Rectal smooth muscle tissue (tissue), 1 donor: Measurements from ENCODE around the gene OR10K2.
"Not testable (repeated sequence)": the region's sequence is repeated elsewhere in the genome, so short reads cannot be mapped to it uniquely, and the experiment has no call there.

Experiments used
- H3K27ac ChIP-seq: one replicate; pipeline ENCODE4 v1.7.0; 2013; ENCODE audit warnings: low read depth, low read length, inconsistent platforms
- H3K27me3 ChIP-seq: one replicate; pipeline ENCODE4 v1.7.0; 2013; ENCODE audit warnings: low read length; ENCODE audit not compliant: control insufficient read depth, insufficient read depth
- H3K36me3 ChIP-seq: one replicate; pipeline ENCODE4 v1.7.0; 2013; ENCODE audit warnings: low read length; ENCODE audit not compliant: control insufficient read depth, insufficient read depth
- H3K4me1 ChIP-seq: one replicate; pipeline ENCODE4 v1.7.0; 2013; ENCODE audit warnings: low read length; ENCODE audit not compliant: control insufficient read depth, insufficient read depth
- H3K4me3 ChIP-seq: one replicate; pipeline ENCODE4 v1.7.0; 2013; ENCODE audit warnings: low read length
- H3K9ac ChIP-seq: one replicate; pipeline ENCODE4 v1.7.0; 2013; ENCODE audit warnings: low read length

The OR10K2 gene

GRCh38 chr1:158426137-158426536 lies at the start of gene OR10K2:
TSS of gene OR10K2 (minus strand) at chr1:158426237. CDS start at chr1:158420866, 5,371 bp downstream.
- Histone ChIP-seq H3K4me1 (no peaks in the 10 kb centered on the region), H3K27ac (no peak within 1 kb of the TSS), H3K36me3 (no peaks in the 10 kb centered on the region), H3K4me3 (no peak within 1 kb of the TSS), H3K9ac (no peak within 1 kb of the TSS), H3K27me3 (no peaks in the 10 kb centered on the region)

DNA sequence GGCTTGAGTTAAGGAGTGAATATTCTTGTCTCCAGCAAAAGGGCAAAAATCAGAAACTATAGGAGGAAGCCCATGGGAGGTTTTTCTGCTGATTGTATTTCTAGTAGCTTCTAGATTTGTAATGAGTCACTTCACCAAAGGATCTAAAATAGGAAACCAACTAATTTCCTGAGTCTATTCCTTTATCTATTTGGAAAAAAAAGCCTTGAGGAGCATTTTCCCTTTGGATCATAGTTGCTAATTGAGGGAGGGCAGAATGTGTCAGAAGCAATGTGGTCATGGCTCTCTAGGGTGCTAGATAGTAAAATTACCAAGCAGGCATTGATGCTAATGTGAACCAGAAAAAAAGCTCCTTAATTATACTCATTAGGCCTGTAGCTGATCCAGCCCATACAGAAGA lies 45.9 kb upstream of the OR10K2 start, which contains the start of gene OR10R2:
TSS of gene OR10R2 (plus strand) at position 301 of the 400 bp plus-strand sequence. CDS start 106 bp downstream, outside the sequence.
- Histone ChIP-seq H3K4me3 (no peak within 1 kb of the TSS), H3K27me3 (no peaks in the 10 kb centered on the region), H3K9ac (no peak within 1 kb of the TSS), H3K27ac (no peak within 1 kb of the TSS), H3K36me3 (no peaks in the 10 kb centered on the region), H3K4me1 (no peaks in the 10 kb centered on the region)

- Histone ChIP-seq H3K9ac (no peak within 1 kb of the TSS), H3K4me1 (no peaks in the 10 kb centered on the region), H3K27me3 (no peaks in the 10 kb centered on the region), H3K36me3 (no peaks in the 10 kb centered on the region), H3K4me3 (no peak within 1 kb of the TSS), H3K27ac (no peak within 1 kb of the TSS)
Measured at GRCh38 chr1:158461534-158461933, 35.5 kb upstream of the OR10K2 start, which contains the start of gene OR10K1. TSS of gene OR10K1 (plus strand) at chr1:158461834. CDS start at chr1:158465562, 3,728 bp downstream.

DNA sequence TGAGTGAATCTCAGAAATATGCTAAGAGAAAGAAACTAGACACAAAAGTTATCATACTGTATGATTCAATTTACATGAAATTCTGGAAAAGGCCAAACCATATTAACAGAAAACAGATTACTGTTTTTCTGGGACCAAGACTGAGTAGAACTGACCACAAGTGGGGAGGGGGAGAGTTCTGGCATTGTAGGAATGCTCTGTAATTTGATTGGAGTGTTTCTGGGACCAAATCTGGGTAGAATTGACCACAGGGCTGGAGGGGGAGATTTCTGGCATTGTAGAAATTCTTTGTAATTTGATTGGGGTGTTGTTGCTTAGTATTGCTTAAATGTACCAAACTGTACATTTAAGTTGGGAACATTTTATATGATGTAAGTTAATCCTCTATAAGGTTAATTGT lies 32.2 kb upstream of the OR10K2 start:
- H3K36me3 ChIP-seq: no peaks in the 10 kb centered on the region
- no peak overlapping the region for H3K4me3 ChIP-seq
- H3K4me1 ChIP-seq: no peaks in the 10 kb centered on the region
- no peak overlapping the region for H3K9ac ChIP-seq
- no peak overlapping the region for H3K27ac ChIP-seq
- H3K27me3 ChIP-seq: no peaks in the 10 kb centered on the region

DNA sequence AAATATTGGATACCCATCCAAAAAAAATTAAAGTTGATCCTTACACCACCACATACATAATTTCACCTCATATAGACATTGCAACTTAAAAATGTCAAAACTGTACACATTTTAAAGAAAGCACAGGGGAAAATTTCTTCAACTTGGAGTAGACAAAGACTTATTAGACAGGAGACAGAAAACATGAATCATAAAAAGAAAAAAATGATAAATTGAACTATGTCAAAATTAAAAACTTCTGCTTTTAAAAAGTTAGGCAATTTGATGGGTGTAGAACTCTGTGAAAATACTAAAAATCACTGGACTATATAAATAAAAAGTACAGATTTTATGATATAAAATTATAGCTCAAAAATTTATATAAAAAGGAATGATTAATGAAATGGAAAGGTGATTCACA lies 31.2 kb upstream of the OR10K2 start:
- Histone ChIP-seq H3K4me3 (no peak overlapping the region), H3K27me3 (no peaks in the 10 kb centered on the region), H3K4me1 (no peaks in the 10 kb centered on the region), H3K27ac (no peak overlapping the region), H3K9ac (no peak overlapping the region), H3K36me3 (no peaks in the 10 kb centered on the region)

DNA sequence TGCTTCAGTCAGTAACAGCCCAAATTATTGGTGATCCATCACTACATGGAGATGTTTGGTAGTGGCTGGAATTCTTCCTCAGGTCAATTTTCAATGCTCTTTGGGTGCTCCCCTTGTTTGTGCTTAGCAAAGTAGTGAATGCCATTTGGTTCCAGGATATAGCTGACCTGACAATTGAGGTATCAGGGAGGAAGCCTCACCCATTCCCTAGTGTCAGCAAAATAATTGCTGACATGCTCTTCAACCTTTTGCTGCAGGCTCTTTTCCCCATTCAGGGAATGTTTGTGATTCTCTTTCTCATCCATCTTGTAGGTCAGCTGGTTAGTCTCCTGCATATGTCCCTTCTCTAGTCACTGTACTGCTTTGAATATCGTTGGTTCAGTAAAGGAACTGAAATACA lies 28.5 kb upstream of the OR10K2 start:
- Histone ChIP-seq H3K4me3 (no peak overlapping the region), H3K36me3 (no peaks in the 10 kb centered on the region), H3K4me1 (no peaks in the 10 kb centered on the region), H3K27me3 (no peaks in the 10 kb centered on the region), H3K27ac (no peak overlapping the region), H3K9ac (no peak overlapping the region)

DNA sequence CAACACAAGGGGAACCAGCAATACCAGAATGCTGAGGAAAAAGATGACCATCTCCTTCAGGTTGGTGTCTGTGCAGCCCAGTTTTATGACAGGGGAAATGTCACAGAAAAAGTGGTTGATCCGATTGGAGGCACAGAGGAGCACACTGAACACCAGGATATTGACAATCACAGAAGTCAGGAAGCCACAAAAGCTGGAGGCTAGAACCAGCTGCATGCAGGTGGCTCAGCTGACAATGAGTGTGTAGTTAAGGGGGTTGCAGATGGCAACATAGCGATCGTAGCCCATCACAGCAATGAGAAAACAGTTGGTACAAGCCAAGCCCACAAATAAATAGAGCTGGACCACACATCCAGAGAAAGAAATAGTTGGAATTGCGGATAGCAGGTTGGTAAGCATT lies 19.3 kb upstream of the OR10K2 start:
- H3K36me3 ChIP-seq: no peaks in the 10 kb centered on the region
- no peak overlapping the region for H3K4me3 ChIP-seq
- H3K27me3 ChIP-seq: no peaks in the 10 kb centered on the region
- no peaks in the 10 kb centered on the region for H3K4me1 ChIP-seq
- no peak overlapping the region for H3K27ac ChIP-seq
- no peak overlapping the region for H3K9ac ChIP-seq

DNA sequence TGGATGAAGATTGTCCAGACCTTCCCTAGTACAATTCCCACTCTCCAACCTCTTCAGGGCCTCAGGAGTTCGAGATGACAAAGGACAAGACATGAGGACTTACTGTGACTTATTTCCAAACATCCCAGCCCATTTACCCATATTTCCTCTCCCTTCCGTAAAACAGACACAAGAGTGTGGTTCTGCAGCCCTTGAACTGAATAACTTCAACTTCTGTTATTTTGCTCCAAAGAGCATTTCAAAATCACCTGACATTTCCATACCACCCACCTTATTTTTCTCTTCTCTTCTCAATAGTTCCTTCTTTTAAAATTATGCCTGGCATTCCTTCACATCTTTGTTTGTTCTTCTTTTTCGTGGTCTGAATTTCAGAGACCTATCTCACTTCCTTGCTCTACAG lies 8.7 kb upstream of the OR10K2 start:
- Histone ChIP-seq H3K27ac (no peak overlapping the region), H3K9ac (no peak overlapping the region), H3K4me1 (no peaks in the 10 kb centered on the region), H3K4me3 (no peak overlapping the region), H3K27me3 (no peaks in the 10 kb centered on the region), H3K36me3 (no peaks in the 10 kb centered on the region)

GRCh38 chr1:158430163-158430562 lies 4.1 kb upstream of the OR10K2 start:
- not testable (repeated sequence) for H3K4me3 ChIP-seq, H3K27ac ChIP-seq, H3K9ac ChIP-seq, H3K4me1 ChIP-seq, H3K36me3 ChIP-seq, H3K27me3 ChIP-seq

- H3K27me3 ChIP-seq: no peaks in the 10 kb centered on the region
- no peak overlapping the region for H3K4me3 ChIP-seq
- no peaks in the 10 kb centered on the region for H3K36me3 ChIP-seq
- H3K9ac ChIP-seq: no peak overlapping the region
- H3K27ac ChIP-seq: no peak overlapping the region
- H3K4me1 ChIP-seq: no peaks in the 10 kb centered on the region
Measured at GRCh38 chr1:158425027-158425426, 1.0 kb downstream of the OR10K2 start.

- Histone ChIP-seq H3K27ac (no peak overlapping the region), H3K36me3 (no peaks in the 10 kb centered on the region), H3K27me3 (no peaks in the 10 kb centered on the region), H3K4me3 (no peak overlapping the region), H3K9ac (no peak overlapping the region), H3K4me1 (no peaks in the 10 kb centered on the region)
Measured at GRCh38 chr1:158422212-158422611, 3.8 kb downstream of the OR10K2 start.

GRCh38 chr1:158417586-158417985 lies 8.5 kb downstream of the OR10K2 start:
- Histone ChIP-seq H3K36me3 (no peaks in the 10 kb centered on the region), H3K9ac (no peak overlapping the region), H3K4me1 (no peaks in the 10 kb centered on the region), H3K27me3 (no peaks in the 10 kb centered on the region), H3K27ac (no peak overlapping the region), H3K4me3 (no peak overlapping the region)

DNA sequence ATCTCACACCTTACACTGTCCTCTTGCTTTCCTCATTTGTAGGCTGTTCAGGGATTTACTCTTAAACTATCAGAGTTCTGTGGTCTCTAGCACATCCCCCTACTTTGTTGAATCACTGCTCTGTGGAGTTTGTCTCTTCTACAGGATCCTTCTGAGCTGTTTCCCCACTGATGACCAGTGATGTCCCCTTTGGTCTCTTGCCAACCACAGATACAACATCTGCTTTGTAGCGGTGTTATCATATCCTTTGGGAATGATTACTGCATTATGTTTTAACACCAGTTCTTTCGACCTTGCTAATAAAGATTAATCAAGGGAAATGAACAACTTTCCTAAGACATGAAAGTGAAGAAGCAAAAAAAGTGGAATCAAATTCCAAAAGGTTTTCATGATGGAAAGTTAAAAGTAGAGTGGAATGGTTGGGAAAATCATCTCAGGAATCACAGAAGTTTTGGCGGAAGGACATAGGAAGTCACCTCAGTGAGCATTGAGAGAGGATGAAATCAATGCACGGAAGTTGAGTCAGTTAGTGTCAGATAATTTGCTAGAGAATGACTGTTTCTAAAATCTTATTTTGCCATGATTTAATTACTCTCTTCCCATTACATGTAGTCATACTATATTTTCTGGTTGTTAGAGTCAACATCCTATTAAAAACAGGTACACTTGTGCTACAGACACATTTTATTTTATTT lies 11.2 kb downstream of the OR10K2 start:
- H3K36me3 ChIP-seq: no peaks in the 10 kb centered on the region
- H3K4me3 ChIP-seq: no peak overlapping the region
- H3K9ac ChIP-seq: no peak overlapping the region
- no peaks in the 10 kb centered on the region for H3K4me1 ChIP-seq
- no peak overlapping the region for H3K27ac ChIP-seq
- H3K27me3 ChIP-seq: no peaks in the 10 kb centered on the region
